NB4 (cell line): ENCODE results near the gene NR6A1.

Experiments used
- DNase-seq: peaks from one replicate; pipeline ENCODE4 v3.0.0; 2010; ENCODE audit warnings: low read depth
- H3K4me3 ChIP-seq: one replicate; pipeline ENCODE4 v1.5.1; 2011; ENCODE audit warnings: mild to moderate bottlenecking, low read depth, low read length, moderate library complexity
- CTCF ChIP-seq: IDR thresholded peaks from one replicate; pipeline ENCODE4 v1.5.1; 2012; ENCODE audit warnings: low read depth, low read length
- MYC ChIP-seq: IDR thresholded peaks from 2 replicates; pipeline ENCODE4 v1.6.1; 2011; ENCODE audit warnings: low read depth, low read length
- POLR2A ChIP-seq: IDR thresholded peaks from 2 replicates; pipeline ENCODE4 v1.6.1; 2011; ENCODE audit warnings: mild to moderate bottlenecking; ENCODE audit not compliant: insufficient read length; ENCODE audit errors: extremely low read depth
- TF ChIP-seq, protein P1 (sequence below): IDR thresholded peaks from 2 replicates; pipeline ENCODE4 v1.6.1; 2011; ENCODE audit warnings: low read depth, low read length

Gene NR6A1

DNA sequence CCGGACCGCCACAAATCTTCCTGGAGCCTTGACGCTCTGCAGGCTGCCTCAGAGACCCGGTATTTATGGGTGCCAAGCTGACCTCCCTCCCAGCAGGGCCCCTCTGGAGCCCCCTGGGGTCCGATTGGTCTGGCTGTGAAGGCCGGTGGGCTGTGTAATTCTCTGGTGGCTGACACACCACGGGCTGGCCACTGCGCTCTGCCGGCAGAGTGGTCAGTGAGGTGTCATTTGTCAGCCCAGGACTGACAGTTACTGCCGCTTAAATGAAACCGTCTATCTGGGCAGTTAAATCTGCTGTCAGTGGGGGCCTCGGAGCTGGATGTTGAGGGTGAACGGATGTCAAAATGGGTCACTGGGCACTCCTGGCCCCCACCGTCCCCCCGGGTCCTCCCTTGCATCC is 274.6 kb downstream of the NR6A1 start:
- no peak for DNase-seq
- no peak overlapping the region for H3K4me3 ChIP-seq
- TF ChIP-seq MYC (no peak), CTCF (no peak), POLR2A (no peak)
- TF ChIP-seq, protein P1, sequence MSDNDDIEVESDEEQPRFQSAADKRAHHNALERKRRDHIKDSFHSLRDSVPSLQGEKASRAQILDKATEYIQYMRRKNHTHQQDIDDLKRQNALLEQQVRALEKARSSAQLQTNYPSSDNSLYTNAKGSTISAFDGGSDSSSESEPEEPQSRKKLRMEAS: no peak

- no peak for TF ChIP-seq CTCF
- no peak for TF ChIP-seq MYC
- TF ChIP-seq POLR2A: no peak
- TF ChIP-seq, protein P1: no peak
- DNase-seq: no peak
- H3K4me3 ChIP-seq: no peak overlapping the region
Measured at GRCh38 chr9:124496075-124496449, 275.0 kb downstream of the NR6A1 start.

DNA sequence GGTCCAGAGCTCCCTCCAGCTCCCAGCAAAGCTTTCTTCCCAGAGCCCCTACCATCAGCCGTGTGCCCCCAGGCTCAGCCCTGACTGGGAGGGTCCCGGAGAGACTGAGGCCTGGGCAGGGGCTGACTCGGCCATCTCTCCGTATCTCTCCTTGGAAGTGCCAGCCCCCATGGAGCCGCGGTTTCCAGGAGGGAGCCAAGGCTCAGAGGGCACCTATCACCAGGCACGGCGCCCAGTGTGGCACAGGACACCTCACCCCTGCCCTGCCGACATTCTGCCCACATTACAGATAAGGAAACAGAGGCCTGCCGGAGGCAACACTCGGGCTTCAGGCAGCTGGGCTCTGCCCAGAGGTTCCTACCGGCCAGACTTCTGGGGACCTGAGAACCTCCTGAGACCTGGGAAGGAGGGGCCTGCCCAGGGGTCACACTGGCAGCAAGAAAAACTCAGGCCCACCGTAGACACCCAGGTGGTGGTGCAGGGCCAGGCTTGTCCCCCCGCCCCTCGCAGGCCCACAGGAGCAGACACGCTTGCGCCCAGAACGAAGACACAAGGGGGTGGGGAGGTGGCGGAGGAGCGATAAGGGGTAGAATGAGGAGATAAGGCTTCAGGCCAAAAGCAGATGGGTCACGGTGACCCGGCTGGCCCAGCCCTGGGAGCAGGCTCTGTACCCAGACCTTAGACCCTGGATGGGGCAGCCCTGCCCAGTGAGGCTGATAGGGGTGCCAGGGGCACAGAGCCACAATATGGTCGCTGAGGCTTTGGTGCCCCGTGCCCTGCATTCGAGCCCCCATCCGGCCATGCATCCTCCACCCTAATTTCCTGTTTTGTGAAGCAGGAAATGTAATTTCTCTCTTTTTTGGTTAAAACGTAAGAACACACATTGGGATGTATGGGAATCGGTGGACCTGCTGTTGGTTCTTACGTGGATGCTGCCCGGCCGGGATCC is 275.7 kb downstream of the NR6A1 start:
- DNase-seq: no peak
- TF ChIP-seq CTCF (no peak), MYC (no peak), POLR2A (no peak)
- TF ChIP-seq, protein P1: no peak
- H3K4me3 ChIP-seq: no peak overlapping the region

- DNase-seq: no peak
- H3K4me3 ChIP-seq: no peak overlapping the region
- TF ChIP-seq CTCF: no peak
- TF ChIP-seq POLR2A: no peak
- no peak for TF ChIP-seq MYC
- TF ChIP-seq, protein P1: no peak
Measured at GRCh38 chr9:124493794-124494479, 277.2 kb downstream of the NR6A1 start.

DNA sequence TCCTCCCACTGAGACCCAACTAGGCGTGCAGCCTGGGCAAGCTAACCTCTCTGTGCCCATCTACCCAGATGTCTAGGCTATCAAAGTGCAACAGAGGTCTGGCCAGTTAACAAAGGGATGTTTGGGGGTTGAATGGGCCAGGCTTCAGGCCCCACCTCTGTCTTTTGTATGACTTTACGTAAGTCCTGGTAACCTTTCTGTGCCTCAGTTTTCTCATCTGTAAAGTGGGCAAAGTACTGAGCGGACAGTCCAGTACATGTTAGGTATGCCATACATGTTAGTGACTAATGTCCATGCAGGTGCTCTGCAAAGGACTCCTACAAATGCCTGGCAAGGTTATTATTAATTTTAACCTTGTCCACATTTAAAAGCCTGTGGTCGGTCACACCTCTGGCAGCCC is 277.9 kb downstream of the NR6A1 start:
- H3K4me3 ChIP-seq: no peak overlapping the region
- DNase-seq: no peak
- no peak for TF ChIP-seq POLR2A
- TF ChIP-seq, protein P1: no peak
- no peak for TF ChIP-seq CTCF
- no peak for TF ChIP-seq MYC
